OCI-LY1 (cell line): ENCODE measurements around the gene SDC3.

Experiments used
- H2AFZ ChIP-seq: fragments of 200-600 bp; sonication (generic), shearing (Covaris generic); 2 replicates; pipeline ENCODE4 v1.6.0; 2014; ENCODE audit warnings: antibody characterized with exemption, mild to moderate bottlenecking, low read length
- H3F3A ChIP-seq: fragments of 200-600 bp; sonication (generic), shearing (Covaris generic); 2 replicates; pipeline ENCODE4 v1.6.0; 2014; ENCODE audit warnings: mild to moderate bottlenecking, antibody characterized with exemption, low read length, moderate library complexity; ENCODE audit not compliant: insufficient read depth
- H3K27ac ChIP-seq: fragments of 200-600 bp; sonication (generic); 2 replicates; pipeline ENCODE4 v1.5.1; 2014; ENCODE audit warnings: low read length, mixed run types, mild to moderate bottlenecking, low read depth; ENCODE audit not compliant: poor library complexity, severe bottlenecking
- H3K27me3 ChIP-seq: fragments of 200-600 bp; sonication (generic); 2 replicates; pipeline ENCODE4 v1.6.0; 2014; ENCODE audit warnings: antibody characterized with exemption, mild to moderate bottlenecking, low read length, moderate library complexity; ENCODE audit not compliant: insufficient read depth
- H3K36me3 ChIP-seq: fragments of 200-600 bp; sonication (generic); 2 replicates; pipeline ENCODE4 v1.6.1; 2014; ENCODE audit warnings: mild to moderate bottlenecking, antibody characterized with exemption, low read length, moderate library complexity, mixed read lengths; ENCODE audit not compliant: insufficient read depth
- H3K4me1 ChIP-seq: fragments of 200-600 bp; sonication (generic); 2 replicates; pipeline ENCODE4 v1.5.1; 2014; ENCODE audit warnings: mild to moderate bottlenecking, low read length, moderate library complexity; ENCODE audit not compliant: insufficient read depth, severe bottlenecking
- H3K4me2 ChIP-seq: fragments of 200-600 bp; sonication (generic), shearing (Covaris generic); 2 replicates; pipeline ENCODE4 v1.6.1; 2014; ENCODE audit warnings: low read length
- H3K4me3 ChIP-seq: fragments of 200-600 bp; sonication (generic); 2 replicates; pipeline ENCODE4 v1.5.1; 2014; ENCODE audit warnings: low read length, low read depth, mild to moderate bottlenecking, mixed read lengths; ENCODE audit not compliant: poor library complexity, severe bottlenecking
- H3K79me2 ChIP-seq: fragments of 200-600 bp; shearing (Covaris generic); 2 replicates; pipeline ENCODE4 v1.6.1; 2016; ENCODE audit warnings: mixed run types, low read length, mixed read lengths; ENCODE audit not compliant: insufficient read depth
- H3K9ac ChIP-seq: fragments of 200-600 bp; sonication (generic), shearing (Covaris generic); 2 replicates; pipeline ENCODE4 v1.6.1; 2014; ENCODE audit warnings: mild to moderate bottlenecking, low read length, mixed read lengths
- H3K9me2 ChIP-seq: fragments of 200-600 bp; sonication (generic), shearing (Covaris generic); 2 replicates; pipeline ENCODE4 v1.6.1; 2014; ENCODE audit warnings: low read depth, mild to moderate bottlenecking, low read length, mixed read lengths
- H3K9me3 ChIP-seq: fragments of 200-600 bp; shearing (Covaris generic); 2 replicates; pipeline ENCODE4 v1.6.1; 2014; ENCODE audit warnings: low read length, mixed read lengths
- H4K20me1 ChIP-seq: fragments of 200-600 bp; sonication (generic), shearing (Covaris generic); 2 replicates; pipeline ENCODE4 v1.6.0; 2016; ENCODE audit warnings: mild to moderate bottlenecking, low read length; ENCODE audit not compliant: insufficient read depth
- EZH2 ChIP-seq: fragments of 200-600 bp; sonication (generic), shearing (Covaris generic); IDR thresholded peaks from 2 replicates; pipeline ENCODE4 v1.8.0; 2017; ENCODE audit warnings: borderline replicate concordance, mixed run types, mild to moderate bottlenecking, antibody characterized with exemption, low read length, moderate library complexity, mixed read lengths
- TF ChIP-seq, protein P1 (sequence below): fragments of 200-600 bp; sonication (generic), shearing (Covaris generic); IDR thresholded peaks from 2 replicates; pipeline ENCODE4 v1.5.1; 2017; ENCODE audit warnings: mild to moderate bottlenecking, antibody characterized with exemption, low read length, moderate library complexity, mixed read lengths

SDC3 gene

DNA sequence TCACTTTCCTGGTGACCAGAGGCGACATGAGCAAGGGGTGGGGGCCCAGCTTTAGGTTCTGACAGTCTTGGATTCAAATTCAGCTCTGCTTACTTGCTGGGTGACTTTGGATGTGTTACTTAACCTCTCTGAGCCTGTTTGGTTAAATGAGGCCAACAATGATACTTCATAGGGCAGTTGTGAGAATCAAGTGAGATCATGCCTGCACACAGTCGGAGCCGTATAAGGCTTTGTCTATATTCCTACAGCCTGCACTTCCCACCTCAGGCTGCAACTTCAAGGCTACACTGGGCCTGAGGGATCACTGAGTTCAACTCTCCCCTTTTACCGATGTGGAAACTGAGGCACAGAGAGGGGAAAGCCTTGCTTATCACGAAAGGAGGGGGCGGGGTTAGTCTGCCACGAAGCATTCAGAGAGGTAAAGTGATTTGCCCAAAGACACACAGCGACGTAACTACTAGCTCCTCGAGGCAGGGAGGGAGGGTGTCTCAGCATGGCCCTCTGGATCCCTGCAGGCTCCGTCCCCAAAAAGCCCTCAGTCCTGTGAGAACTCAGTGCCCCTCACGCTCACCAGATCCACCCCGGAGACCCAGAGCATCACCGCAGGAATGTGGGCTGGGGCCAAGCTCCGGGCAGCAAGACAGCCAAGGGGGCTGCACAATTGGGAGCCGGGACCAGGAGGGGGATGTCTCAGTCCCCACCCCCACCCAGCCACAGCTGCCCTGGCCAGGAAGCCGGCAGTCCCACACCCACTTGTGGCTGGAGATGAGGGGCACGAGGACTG is 25.0 kb downstream of the SDC3 start:
- Histone ChIP-seq H2AFZ (no peak overlapping the region), H3K36me3 (no peaks in the 10 kb centered on the region), H3K27ac (no peak overlapping the region), H4K20me1 (no peaks in the 10 kb centered on the region), H3K79me2 (no peaks in the 10 kb centered on the region), H3K4me3 (no peak overlapping the region), H3K9me3 (no peaks in the 10 kb centered on the region), H3K4me2 (no peak overlapping the region), H3F3A (no peaks in the 10 kb centered on the region), H3K9ac (no peak overlapping the region), H3K27me3 (peaks cover 8% of the 10 kb centered on the region; the same call in 1 of the 2 replicates), H3K9me2 (no peaks in the 10 kb centered on the region), H3K4me1 (no peaks in the 10 kb centered on the region)
- TF ChIP-seq, protein P1, sequence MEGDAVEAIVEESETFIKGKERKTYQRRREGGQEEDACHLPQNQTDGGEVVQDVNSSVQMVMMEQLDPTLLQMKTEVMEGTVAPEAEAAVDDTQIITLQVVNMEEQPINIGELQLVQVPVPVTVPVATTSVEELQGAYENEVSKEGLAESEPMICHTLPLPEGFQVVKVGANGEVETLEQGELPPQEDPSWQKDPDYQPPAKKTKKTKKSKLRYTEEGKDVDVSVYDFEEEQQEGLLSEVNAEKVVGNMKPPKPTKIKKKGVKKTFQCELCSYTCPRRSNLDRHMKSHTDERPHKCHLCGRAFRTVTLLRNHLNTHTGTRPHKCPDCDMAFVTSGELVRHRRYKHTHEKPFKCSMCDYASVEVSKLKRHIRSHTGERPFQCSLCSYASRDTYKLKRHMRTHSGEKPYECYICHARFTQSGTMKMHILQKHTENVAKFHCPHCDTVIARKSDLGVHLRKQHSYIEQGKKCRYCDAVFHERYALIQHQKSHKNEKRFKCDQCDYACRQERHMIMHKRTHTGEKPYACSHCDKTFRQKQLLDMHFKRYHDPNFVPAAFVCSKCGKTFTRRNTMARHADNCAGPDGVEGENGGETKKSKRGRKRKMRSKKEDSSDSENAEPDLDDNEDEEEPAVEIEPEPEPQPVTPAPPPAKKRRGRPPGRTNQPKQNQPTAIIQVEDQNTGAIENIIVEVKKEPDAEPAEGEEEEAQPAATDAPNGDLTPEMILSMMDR = no peak
- TF ChIP-seq EZH2 = no peak

GRCh38 chr1:30882678-30883388 is 25.7 kb downstream of the SDC3 start:
- no peak overlapping the region for H3K4me3 ChIP-seq
- H3K36me3 ChIP-seq = no peaks in the 10 kb centered on the region
- no peak overlapping the region for H3K27ac ChIP-seq
- no peaks in the 10 kb centered on the region for H3K79me2 ChIP-seq
- H3K9me2 ChIP-seq = no peaks in the 10 kb centered on the region
- no peaks in the 10 kb centered on the region for H4K20me1 ChIP-seq
- no peaks in the 10 kb centered on the region for H3K9me3 ChIP-seq
- H3F3A ChIP-seq = no peaks in the 10 kb centered on the region
- H2AFZ ChIP-seq = no peak overlapping the region
- TF ChIP-seq, protein P1 = no peak
- TF ChIP-seq EZH2 = no peak
- no peaks in the 10 kb centered on the region for H3K4me1 ChIP-seq
- no peak overlapping the region for H3K9ac ChIP-seq
- H3K4me2 ChIP-seq = no peak overlapping the region
- H3K27me3 ChIP-seq = peaks cover 8% of the 10 kb centered on the region; the same call in 1 of the 2 replicates

- Histone ChIP-seq H3K36me3 (no peaks in the 10 kb centered on the region), H3K4me2 (no peak overlapping the region), H3K27me3 (peaks cover 8% of the 10 kb centered on the region; the same call in 1 of the 2 replicates), H3K79me2 (no peaks in the 10 kb centered on the region), H3K4me3 (no peak overlapping the region), H3K9me3 (no peaks in the 10 kb centered on the region), H3K9ac (no peak overlapping the region), H3K4me1 (no peaks in the 10 kb centered on the region), H3F3A (no peaks in the 10 kb centered on the region), H3K9me2 (no peaks in the 10 kb centered on the region), H4K20me1 (no peaks in the 10 kb centered on the region), H2AFZ (no peak overlapping the region), H3K27ac (no peak overlapping the region)
- TF ChIP-seq EZH2 = no peak
- TF ChIP-seq, protein P1 = no peak
Observed at GRCh38 chr1:30881319-30882181, 27.0 kb downstream of the SDC3 start.
